Kidney epithelial cell (primary cell): ENCODE data around the gene CUL3. TPM values are rescaled to one million over a fixed set of nuclear protein-coding genes. Genes with fewer than 3 reads are reported as not detected.
"Not testable (repeated sequence)": the region's sequence is repeated elsewhere in the genome, so short reads cannot be mapped to it uniquely, and the experiment has no call there.

Experiments
- DNase-seq: peaks from one replicate; pipeline ENCODE4 v3.0.0-alpha.2; 2010; ENCODE audit warnings: low read depth
- H3K27me3 ChIP-seq: 2 replicates; pipeline ENCODE4 v1.6.0; 2011; ENCODE audit warnings: low read length; ENCODE audit not compliant: control insufficient read depth, insufficient read depth
- H3K36me3 ChIP-seq: 2 replicates; pipeline ENCODE4 v1.5.1; 2011; ENCODE audit warnings: low read length; ENCODE audit not compliant: control insufficient read depth, insufficient read depth
- H3K4me3 ChIP-seq: 2 replicates; pipeline ENCODE4 v1.5.1; 2011; ENCODE audit warnings: low read depth, mild to moderate bottlenecking, control low read depth, low read length
- CTCF ChIP-seq: IDR thresholded peaks from 2 replicates; pipeline ENCODE4 v1.5.1; 2011; ENCODE audit warnings: mild to moderate bottlenecking, moderate library complexity, low read length, control low read depth, inconsistent platforms; ENCODE audit not compliant: insufficient read depth, poor library complexity, severe bottlenecking
- total RNA-seq: library from RNA; depleted of rRNA; stranded (reverse); fragments of >200 nt; gene quantifications from 2 replicates; pipeline ENCODE4 v1.2.3, GENCODE V29; 2015

The CUL3 gene
- total RNA-seq, 1 donor from 2014 or later = 53.3 TPM

GRCh38 chr2:224612578-224612977 is 27.4 kb upstream of the CUL3 start:
- H3K36me3 ChIP-seq = no peaks in the 10 kb centered on the region
- H3K27me3 ChIP-seq = no peaks in the 10 kb centered on the region
- no peak for DNase-seq
- H3K4me3 ChIP-seq = no peak overlapping the region
- TF ChIP-seq CTCF = no peak

DNA sequence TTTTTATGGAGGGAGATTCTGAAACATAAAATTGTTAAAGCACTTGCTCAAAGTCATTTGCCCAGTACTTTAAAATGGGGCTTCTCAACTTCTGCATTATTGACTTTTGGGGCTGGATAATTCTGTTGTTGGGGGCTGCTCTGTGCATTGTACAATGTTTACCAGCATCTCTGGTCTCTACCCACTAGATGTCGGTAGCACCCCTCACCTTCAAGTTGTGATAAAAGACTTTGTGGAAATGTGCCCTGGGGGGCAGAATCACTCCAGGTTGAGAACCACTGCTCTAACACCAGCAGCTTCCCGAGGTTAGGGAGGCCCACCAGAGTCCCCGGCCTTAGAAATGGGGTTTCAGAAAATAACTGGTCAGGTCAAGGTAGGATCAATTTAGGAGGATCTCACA is 26.8 kb upstream of the CUL3 start:
- Histone ChIP-seq H3K27me3 (no peaks in the 10 kb centered on the region), H3K36me3 (no peaks in the 10 kb centered on the region), H3K4me3 (no peak overlapping the region)
- TF ChIP-seq CTCF = no peak
- no peak for DNase-seq

DNA sequence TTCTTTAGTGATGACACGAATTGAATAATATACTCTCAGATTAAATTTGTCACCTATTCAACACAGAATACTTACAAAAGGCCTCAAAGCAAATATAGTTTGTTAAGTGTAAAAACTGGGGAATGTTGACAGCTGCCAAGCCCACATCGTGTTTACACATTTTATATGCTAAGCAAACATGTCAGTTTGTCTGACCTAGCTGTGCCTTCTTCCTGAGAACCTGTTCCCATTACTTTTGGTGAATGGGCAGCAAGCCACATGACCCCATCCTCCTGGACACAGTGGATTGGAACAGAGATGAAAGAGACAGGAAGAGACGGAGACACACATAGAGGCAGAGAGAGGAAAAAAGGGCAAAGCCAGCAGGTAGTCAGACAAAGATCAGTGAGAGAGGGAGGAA is 22.9 kb upstream of the CUL3 start:
- Histone ChIP-seq H3K36me3 (no peaks in the 10 kb centered on the region), H3K27me3 (no peaks in the 10 kb centered on the region), H3K4me3 (no peak overlapping the region)
- TF ChIP-seq CTCF = no peak
- no peak for DNase-seq

DNA sequence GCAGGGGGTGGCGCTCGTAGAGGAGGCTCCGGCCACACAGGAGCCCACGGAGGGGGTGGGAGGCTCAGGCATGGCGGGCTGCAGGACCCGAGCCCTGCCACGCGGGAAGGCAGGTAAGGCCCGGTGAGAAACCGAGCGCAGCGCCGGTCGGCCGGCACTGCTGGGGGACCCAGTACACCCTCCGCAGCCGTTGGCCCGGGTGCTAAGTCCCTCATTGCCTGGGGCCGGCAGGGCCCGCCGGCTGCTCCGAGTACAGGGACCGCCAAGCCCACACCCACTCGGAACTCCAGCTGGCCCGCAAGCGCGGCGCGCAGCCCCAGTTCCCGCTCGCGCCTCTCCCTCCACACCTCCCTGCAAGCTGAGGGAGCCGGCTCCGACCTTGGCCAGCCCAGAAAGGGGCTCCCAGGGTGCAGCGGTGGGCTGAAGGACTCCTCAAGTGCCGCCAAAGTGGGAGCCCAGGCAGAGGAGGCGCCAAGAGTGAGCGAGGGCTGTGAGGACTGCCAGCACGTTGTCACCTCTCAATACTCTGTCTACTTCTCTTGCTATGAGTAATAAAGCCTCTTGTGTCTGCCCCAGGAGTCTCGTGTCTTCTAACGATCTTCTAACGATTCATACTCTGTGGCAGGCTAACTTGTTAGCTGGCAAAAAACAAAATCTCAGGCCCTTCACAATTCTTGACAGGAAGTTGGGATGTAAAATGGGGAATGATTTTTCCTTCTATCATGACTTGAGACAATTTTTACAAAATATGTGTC is 18.8 kb upstream of the CUL3 start:
- DNase-seq, H3K4me3 ChIP-seq, H3K27me3 ChIP-seq, H3K36me3 ChIP-seq: not testable (repeated sequence)

DNA sequence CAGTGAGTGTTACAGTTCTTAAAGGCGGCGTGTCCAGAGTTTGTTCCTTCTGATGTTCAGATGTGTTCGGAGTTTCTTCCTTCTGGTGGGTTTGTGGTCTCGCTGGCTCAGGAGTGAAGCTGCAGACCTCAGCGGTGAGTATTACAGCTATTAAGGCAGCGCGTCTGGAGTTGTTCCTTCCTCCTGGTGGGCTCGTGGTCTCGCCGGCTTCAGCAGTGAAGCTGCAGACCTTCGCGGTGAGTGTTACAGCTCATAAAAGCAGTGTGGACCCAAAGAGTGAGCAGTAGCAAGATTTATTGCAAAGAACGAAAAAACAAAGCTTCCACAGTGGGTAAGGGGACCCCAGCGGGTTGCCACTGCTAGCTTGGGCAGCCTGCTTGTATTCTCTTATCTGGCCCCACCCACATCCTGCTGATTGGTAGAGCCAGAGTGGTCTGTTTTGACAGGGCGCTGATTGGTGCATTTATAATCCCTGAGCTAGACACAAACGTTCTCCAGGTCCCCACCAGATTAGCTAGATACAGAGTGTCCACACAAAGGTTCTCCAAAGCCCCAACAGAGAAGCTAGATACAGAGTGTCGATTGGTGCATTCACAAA is 17.7 kb upstream of the CUL3 start:
- H3K36me3 ChIP-seq, DNase-seq, H3K4me3 ChIP-seq, H3K27me3 ChIP-seq: not testable (repeated sequence)

DNA sequence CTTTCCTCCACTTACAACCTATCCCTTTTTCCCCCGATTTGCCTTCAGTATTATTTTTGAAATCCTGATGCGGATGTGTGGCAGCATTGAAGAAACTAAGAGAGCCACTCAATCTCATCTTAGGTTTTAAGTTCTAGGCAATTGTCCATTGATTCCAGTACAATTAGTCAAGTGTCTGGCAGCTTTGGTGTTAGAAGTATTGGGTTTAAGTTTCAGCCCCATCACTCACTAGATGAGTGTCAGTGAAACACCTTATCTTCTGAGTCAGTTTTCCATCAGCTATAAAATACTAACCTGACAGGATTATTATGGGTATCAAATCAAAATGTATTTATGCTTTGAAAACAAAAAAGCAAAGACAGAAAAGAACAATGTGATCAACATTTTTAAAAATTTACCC is 16.8 kb upstream of the CUL3 start:
- Histone ChIP-seq H3K36me3 (no peaks in the 10 kb centered on the region), H3K27me3 (no peaks in the 10 kb centered on the region), H3K4me3 (no peak overlapping the region)
- TF ChIP-seq CTCF = no peak
- DNase-seq = no peak

GRCh38 chr2:224598678-224599077 is 13.5 kb upstream of the CUL3 start:
- DNase-seq = no peak
- Histone ChIP-seq H3K27me3 (no peaks in the 10 kb centered on the region), H3K36me3 (no peaks in the 10 kb centered on the region), H3K4me3 (no peak overlapping the region)
- no peak for TF ChIP-seq CTCF
